DOHH2 (cell line): Measurements from ENCODE around the gene S1PR1.
A peak's percentile ranks its signal among the peaks of the same experiment; 100 is the strongest.

Source experiments
- H3F3A ChIP-seq: fragments of 200-600 bp; sonication (generic), shearing (Covaris generic); 2 replicates; pipeline ENCODE4 v1.6.0; 2016; ENCODE audit warnings: antibody characterized with exemption, mild to moderate bottlenecking; ENCODE audit not compliant: control insufficient read depth, insufficient read depth
- H3K27ac ChIP-seq: fragments of 200-600 bp; sonication (generic); 2 replicates; pipeline ENCODE4 v1.5.1; 2014; ENCODE audit warnings: low read depth, mild to moderate bottlenecking, low read length, moderate library complexity
- H3K27me3 ChIP-seq: fragments of 200-600 bp; sonication (generic); 2 replicates; pipeline ENCODE4 v1.6.1; 2014; ENCODE audit warnings: mild to moderate bottlenecking, low read length, mixed read lengths; ENCODE audit not compliant: control insufficient read depth
- H3K36me3 ChIP-seq: fragments of 200-600 bp; sonication (generic); 2 replicates; pipeline ENCODE4 v1.6.1; 2014; ENCODE audit warnings: mild to moderate bottlenecking, low read length, moderate library complexity, mixed read lengths; ENCODE audit not compliant: control insufficient read depth
- H3K4me1 ChIP-seq: fragments of 200-600 bp; sonication (generic); 2 replicates; pipeline ENCODE4 v1.6.1; 2014; ENCODE audit warnings: mild to moderate bottlenecking, low read length, mixed read lengths; ENCODE audit not compliant: control insufficient read depth
- H3K4me2 ChIP-seq: fragments of 200-600 bp; sonication (generic); 2 replicates; pipeline ENCODE4 v1.6.0; 2014; ENCODE audit warnings: mild to moderate bottlenecking, low read length, moderate library complexity
- H3K4me3 ChIP-seq: fragments of 200-600 bp; sonication (generic); 2 replicates; pipeline ENCODE4 v1.5.1; 2014; ENCODE audit warnings: mild to moderate bottlenecking, low read length, mixed read lengths
- H3K79me2 ChIP-seq: fragments of 200-600 bp; sonication (generic); 2 replicates; pipeline ENCODE4 v1.6.1; 2014; ENCODE audit warnings: mild to moderate bottlenecking, low read length, mixed read lengths; ENCODE audit not compliant: control insufficient read depth
- H3K9me2 ChIP-seq: fragments of 200-600 bp; sonication (generic); replicated peaks from 2 replicates; pipeline ENCODE4 v1.6.1; 2014; ENCODE audit warnings: mild to moderate bottlenecking, low read length, mixed read lengths; ENCODE audit not compliant: control insufficient read depth
- H3K9me3 ChIP-seq: fragments of 200-600 bp; sonication (generic); 2 replicates; pipeline ENCODE4 v1.6.1; 2014; ENCODE audit warnings: antibody characterized with exemption, low read length, mixed read lengths; ENCODE audit not compliant: control insufficient read depth, insufficient read depth
- H4K20me1 ChIP-seq: fragments of 200-600 bp; sonication (generic); 2 replicates; pipeline ENCODE4 v1.6.0; 2014; ENCODE audit warnings: low read depth, mild to moderate bottlenecking, antibody characterized with exemption, low read length, moderate library complexity; ENCODE audit not compliant: control insufficient read depth, insufficient read depth
- CTCF ChIP-seq: fragments of 200-600 bp; sonication (generic); IDR thresholded peaks from one replicate; pipeline ENCODE4 v1.5.1; 2014; ENCODE audit warnings: antibody characterized with exemption, mild to moderate bottlenecking, low read depth, low read length; ENCODE audit not compliant: poor library complexity, severe bottlenecking
- EZH2phosphoT487 ChIP-seq: fragments of 200-600 bp; sonication (generic); IDR thresholded peaks from 2 replicates; pipeline ENCODE4 v1.6.1; 2017; ENCODE audit warnings: borderline replicate concordance, mild to moderate bottlenecking, antibody characterized with exemption, low read length, moderate library complexity, mixed read lengths

The S1PR1 gene

GRCh38 chr1:101250656-101251272, 13.9 kb downstream of the S1PR1 start:
- Histone ChIP-seq H3K27ac (no peak overlapping the region), H3K4me1 (peaks cover 59% of the 10 kb centered on the region), H3K79me2 (no peaks in the 10 kb centered on the region), H3K27me3 (no peaks in the 10 kb centered on the region), H4K20me1 (no peaks in the 10 kb centered on the region), H3K9me2 (no peaks in the 10 kb centered on the region), H3K36me3 (no peaks in the 10 kb centered on the region), H3K4me2 (peak overlapping the region; percentile 38; the same call in 1 of the 2 replicates), H3F3A (peaks cover 24% of the 10 kb centered on the region), H3K4me3 (no peak overlapping the region), H3K9me3 (no peaks in the 10 kb centered on the region)
- TF ChIP-seq CTCF (no peak), EZH2phosphoT487 (no peak)

DNA sequence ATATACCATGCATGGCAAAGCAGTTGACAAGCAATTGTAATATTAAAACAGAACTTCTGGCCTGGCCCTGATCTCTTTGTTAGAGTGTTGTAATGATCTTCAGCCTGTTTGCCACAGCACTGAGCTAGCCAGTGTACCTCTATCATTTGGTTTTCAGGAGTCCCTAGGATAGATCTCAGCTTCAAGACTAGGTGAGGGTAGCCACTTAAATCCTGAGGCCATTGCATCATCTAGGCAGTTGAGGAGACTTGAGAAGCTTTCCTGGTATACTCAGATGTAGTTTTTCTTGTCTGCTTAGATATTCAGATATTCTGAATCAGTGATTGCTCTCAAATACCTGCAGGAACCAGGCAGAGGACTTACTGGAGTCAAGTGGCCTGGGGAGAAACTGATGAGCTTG, 14.7 kb downstream of the S1PR1 start:
- no peaks in the 10 kb centered on the region for H3K9me2 ChIP-seq

DNA sequence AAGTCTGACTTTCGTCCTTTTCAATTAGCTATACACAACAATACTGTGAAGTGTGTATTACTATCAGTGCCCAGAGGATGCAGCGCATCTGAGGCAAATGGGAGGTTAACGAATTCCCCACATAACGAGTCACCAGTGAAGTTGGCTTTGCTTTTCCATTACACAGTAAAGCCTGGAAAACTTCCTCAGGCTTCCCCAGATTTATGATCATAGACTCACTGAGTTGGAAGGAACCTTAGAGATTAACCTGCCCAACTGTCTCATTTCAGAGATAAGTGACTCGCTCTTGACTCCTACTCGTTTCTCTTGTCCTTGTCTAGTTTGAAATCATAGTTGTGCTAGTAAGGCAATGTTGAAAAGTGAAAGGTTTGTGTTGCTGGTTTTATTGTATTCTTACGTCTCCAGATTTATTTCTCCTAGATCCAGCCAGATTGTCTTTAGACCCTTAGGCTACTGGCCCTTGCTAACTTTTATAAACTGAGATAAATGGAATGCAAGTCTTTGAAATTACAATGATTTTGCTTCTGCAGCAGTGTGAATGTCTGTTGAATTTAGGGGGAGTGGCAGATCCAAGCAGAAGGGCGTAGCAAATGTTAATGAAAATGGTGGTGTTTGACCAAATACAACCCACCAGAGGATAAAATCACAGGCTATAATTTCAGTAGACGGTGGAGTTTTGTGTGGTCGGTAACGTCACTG, 17.3 kb downstream of the S1PR1 start:
- Histone ChIP-seq H3K27ac (no peak overlapping the region), H3K4me1 (peaks cover 35% of the 10 kb centered on the region), H3K9me3 (no peaks in the 10 kb centered on the region), H3K4me3 (no peak overlapping the region), H3K9me2 (no peaks in the 10 kb centered on the region), H3K79me2 (no peaks in the 10 kb centered on the region), H3F3A (peaks cover 4% of the 10 kb centered on the region; the same call in 1 of the 2 replicates), H3K27me3 (no peaks in the 10 kb centered on the region), H4K20me1 (no peaks in the 10 kb centered on the region), H3K4me2 (no peak overlapping the region), H3K36me3 (no peaks in the 10 kb centered on the region)
- TF ChIP-seq CTCF: no peak
- TF ChIP-seq EZH2phosphoT487: no peak

More for the DNA sequence above, 14.7 kb downstream of the S1PR1 start:
- no peaks in the 10 kb centered on the region for H3K36me3 ChIP-seq
- no peaks in the 10 kb centered on the region for H4K20me1 ChIP-seq
- H3K79me2 ChIP-seq: no peaks in the 10 kb centered on the region
- H3F3A ChIP-seq: peaks cover 19% of the 10 kb centered on the region
- H3K27me3 ChIP-seq: no peaks in the 10 kb centered on the region
- peaks cover 51% of the 10 kb centered on the region for H3K4me1 ChIP-seq
- no peak overlapping the region for H3K4me2 ChIP-seq
- no peaks in the 10 kb centered on the region for H3K9me3 ChIP-seq
- TF ChIP-seq CTCF: no peak
- TF ChIP-seq EZH2phosphoT487: no peak
- H3K27ac ChIP-seq: no peak overlapping the region
- no peak overlapping the region for H3K4me3 ChIP-seq
